Fibroblast of the aortic adventitia (primary cell): ENCODE results near the gene DISP3. TPM values are rescaled to one million over a fixed set of nuclear protein-coding genes. Genes with fewer than 3 reads are reported as not detected.

ENCODE experiments used
- DNase-seq: peaks from one replicate; pipeline ENCODE4 v3.0.0-alpha.2; 2010; ENCODE audit warnings: low read depth
- H3K4me3 ChIP-seq: 2 replicates; pipeline ENCODE4 v1.5.1; 2011; ENCODE audit warnings: low read depth, mild to moderate bottlenecking, control low read depth, low read length, moderate library complexity
- total RNA-seq: library from RNA; depleted of rRNA; stranded (reverse); fragments of >200 nt; gene quantifications from 2 replicates; pipeline ENCODE4 v1.2.3, GENCODE V29; 2012; ENCODE audit warnings: low replicate concordance
- TF ChIP-seq, protein P1 (sequence below): IDR thresholded peaks from 2 replicates; pipeline ENCODE4 v1.5.1; 2011; ENCODE audit warnings: mild to moderate bottlenecking, low read length, control low read depth, inconsistent platforms; ENCODE audit not compliant: insufficient read depth

Gene DISP3
- total RNA-seq, 1 donor: not detected

DNA sequence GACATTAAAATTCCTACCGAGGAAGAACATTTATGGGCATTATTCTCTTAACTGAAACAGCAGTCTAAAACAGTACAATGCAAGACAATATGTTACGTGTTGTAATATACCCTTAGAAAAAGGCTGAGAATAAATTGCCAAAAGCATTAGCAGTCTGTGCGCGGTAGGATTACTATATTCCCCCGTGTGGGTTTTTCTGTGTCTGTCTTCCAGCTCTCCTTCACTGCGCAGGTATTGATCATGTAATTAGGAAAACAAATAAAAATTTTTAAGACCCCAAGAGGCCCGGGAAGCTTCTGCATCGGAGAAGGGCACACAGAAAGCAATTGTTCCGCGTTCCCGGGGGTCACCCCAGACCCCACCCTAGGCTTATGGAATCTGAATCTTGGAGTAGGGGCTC lies 106.4 kb downstream of the DISP3 start:
- no peak for DNase-seq
- TF ChIP-seq, protein P1, sequence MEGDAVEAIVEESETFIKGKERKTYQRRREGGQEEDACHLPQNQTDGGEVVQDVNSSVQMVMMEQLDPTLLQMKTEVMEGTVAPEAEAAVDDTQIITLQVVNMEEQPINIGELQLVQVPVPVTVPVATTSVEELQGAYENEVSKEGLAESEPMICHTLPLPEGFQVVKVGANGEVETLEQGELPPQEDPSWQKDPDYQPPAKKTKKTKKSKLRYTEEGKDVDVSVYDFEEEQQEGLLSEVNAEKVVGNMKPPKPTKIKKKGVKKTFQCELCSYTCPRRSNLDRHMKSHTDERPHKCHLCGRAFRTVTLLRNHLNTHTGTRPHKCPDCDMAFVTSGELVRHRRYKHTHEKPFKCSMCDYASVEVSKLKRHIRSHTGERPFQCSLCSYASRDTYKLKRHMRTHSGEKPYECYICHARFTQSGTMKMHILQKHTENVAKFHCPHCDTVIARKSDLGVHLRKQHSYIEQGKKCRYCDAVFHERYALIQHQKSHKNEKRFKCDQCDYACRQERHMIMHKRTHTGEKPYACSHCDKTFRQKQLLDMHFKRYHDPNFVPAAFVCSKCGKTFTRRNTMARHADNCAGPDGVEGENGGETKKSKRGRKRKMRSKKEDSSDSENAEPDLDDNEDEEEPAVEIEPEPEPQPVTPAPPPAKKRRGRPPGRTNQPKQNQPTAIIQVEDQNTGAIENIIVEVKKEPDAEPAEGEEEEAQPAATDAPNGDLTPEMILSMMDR: no peak
- no peak overlapping the region for H3K4me3 ChIP-seq

Other genes starting within 250 kb of the DISP3 start
- 23.1 and 36.3 TPM in 2 replicates for gene MTOR, start 216.6 kb upstream of the DISP3 start, total RNA-seq
- gene UBIAD1, start 206.0 kb upstream of the DISP3 start, total RNA-seq: 2.6 and 11.7 TPM in 2 replicates
- gene FBXO2, start 175.3 kb downstream of the DISP3 start, total RNA-seq: 2.0 and 3.9 TPM in 2 replicates
- 8.1 and 16.0 TPM in 2 replicates for gene FBXO44, start 175.7 kb downstream of the DISP3 start, total RNA-seq
- 3.4 and 4.5 TPM in 2 replicates for gene FBXO6, start 185.0 kb downstream of the DISP3 start, total RNA-seq
- gene MAD2L2, start 202.0 kb downstream of the DISP3 start, total RNA-seq: 17.6 and 33.1 TPM in 2 replicates
- gene DRAXIN, start 212.6 kb downstream of the DISP3 start, total RNA-seq: 2.4 TPM in 1 of 2 replicates, not detected in the other